ENCODE data around the gene ALDH3B1.

The ALDH3B1 gene

GRCh38 chr11:68013611-68014156, 3.6 kb downstream of the ALDH3B1 start:
- no peak for DNase-seq (ENCODE audit: low read depth in 2 of 2)

GRCh38 chr11:68014157-68014946, 4.2 kb downstream of the ALDH3B1 start:
- no peak for DNase-seq (ENCODE audit: low read depth in 2 of 2)

GRCh38 chr11:68014947-68015447, 4.9 kb downstream of the ALDH3B1 start:
- no peak for DNase-seq (ENCODE audit: low read depth in 2 of 2)

- DNase-seq (ENCODE audit: low read depth in 2 of 2) = no peak
These were observed 5.3 kb downstream of the ALDH3B1 start for GRCh38 chr11:68015467-68015866.

- no peak for DNase-seq (ENCODE audit: low read depth in 2 of 2)
These were observed 6.2 kb downstream of the ALDH3B1 start for GRCh38 chr11:68016161-68016903.

- no peak for DNase-seq (ENCODE audit: low read depth in 2 of 2)
These were observed 7.0 kb downstream of the ALDH3B1 start for GRCh38 chr11:68016904-68017817.

- no peak for DNase-seq (ENCODE audit: low read depth in 2 of 2)
These were observed 8.0 kb downstream of the ALDH3B1 start for GRCh38 chr11:68017980-68018729.

GRCh38 chr11:68018730-68019190, 8.6 kb downstream of the ALDH3B1 start:
- no peak for DNase-seq (ENCODE audit: low read depth in 2 of 2)

- DNase-seq (ENCODE audit: low read depth in 2 of 2) = no peak
These were observed 9.4 kb downstream of the ALDH3B1 start for GRCh38 chr11:68019486-68019885.

- no peak for DNase-seq (ENCODE audit: low read depth in 2 of 2)
These were observed 10.4 kb downstream of the ALDH3B1 start for GRCh38 chr11:68020575-68020974.

GRCh38 chr11:68021167-68021787, 11.2 kb downstream of the ALDH3B1 start:
- no peak for DNase-seq (ENCODE audit: low read depth in 2 of 2)

- DNase-seq (ENCODE audit: low read depth in 2 of 2) = no peak
These were observed 12.4 kb downstream of the ALDH3B1 start for GRCh38 chr11:68022531-68022930.

GRCh38 chr11:68024508-68024907, 14.4 kb downstream of the ALDH3B1 start:
- no peak for DNase-seq (ENCODE audit: low read depth in 2 of 2)

GRCh38 chr11:68025047-68025446, 14.9 kb downstream of the ALDH3B1 start:
- no peak for DNase-seq (ENCODE audit: low read depth in 2 of 2)

- no peak for DNase-seq (ENCODE audit: low read depth in 2 of 2)
These were observed 16.4 kb downstream of the ALDH3B1 start for GRCh38 chr11:68026391-68027105.

- DNase-seq (ENCODE audit: low read depth in 2 of 2) = no peak
These were observed 17.5 kb downstream of the ALDH3B1 start for GRCh38 chr11:68027667-68028066.

- no peak for DNase-seq (ENCODE audit: low read depth in 2 of 2)
These were observed 18.8 kb downstream of the ALDH3B1 start for GRCh38 chr11:68028802-68029545.

GRCh38 chr11:68030318-68031143, 20.4 kb downstream of the ALDH3B1 start, which contains the start of gene NDUFS8:
Gene NDUFS8, plus strand, starts transcription at chr11:68030681. Its CDS starts 1,471 bp downstream, at chr11:68032152.
- peak; percentile 92 to 96 for DNase-seq (ENCODE audit: low read depth in 2 of 2)
